A549 (cell line): Measurements from ENCODE around the gene ALPI.

ENCODE experiments used
- CBX8 ChIP-seq: fragments of 200-600 bp; sonication (generic); IDR thresholded peaks from 2 replicates; pipeline ENCODE4 v1.6.1; 2016
- CTCF ChIP-seq: fragments of >200 bp; sonication (Bioruptor Twin); formaldehyde crosslinking; IDR thresholded peaks from 3 replicates; pipeline ENCODE4 v1.5.1; 2016
- EHMT2 ChIP-seq: fragments of 200-600 bp; sonication (generic); IDR thresholded peaks from 2 replicates; pipeline ENCODE4 v1.6.1; 2016; ENCODE audit warnings: antibody characterized with exemption, low read depth, mild to moderate bottlenecking, moderate library complexity
- ELK1 ChIP-seq: fragments of 150-350 bp; IDR thresholded peaks from 2 replicates; pipeline ENCODE4 v1.6.1; 2014; ENCODE audit warnings: low read depth, mild to moderate bottlenecking, low read length
- HDAC2 ChIP-seq: fragments of 200-600 bp; sonication (generic); IDR thresholded peaks from 2 replicates; pipeline ENCODE4 v1.6.1; 2016
- NR3C1 ChIP-seq: fragments of >200 bp; sonication (Bioruptor Twin); formaldehyde crosslinking; IDR thresholded peaks from 3 replicates; pipeline ENCODE4 v1.6.1; 2017
- POLR2A ChIP-seq: IDR thresholded peaks from 2 replicates; pipeline ENCODE4 v1.6.1; 2012; ENCODE audit warnings: mild to moderate bottlenecking, low read length
- POLR2AphosphoS2 ChIP-seq: conservative IDR thresholded peaks from 2 replicates; pipeline ENCODE4 v1.6.1; 2012; ENCODE audit warnings: low read length, improper control_type of control experiment, inconsistent platforms
- SREBF2 ChIP-seq: fragments of 450-650 bp; IDR thresholded peaks from 2 replicates; pipeline ENCODE4 v1.6.1; 2014; ENCODE audit warnings: mild to moderate bottlenecking, moderate library complexity
- USF2 ChIP-seq: fragments of 450-650 bp; IDR thresholded peaks from 2 replicates; pipeline ENCODE4 v1.6.1; 2014; ENCODE audit warnings: antibody characterized with exemption

- TF ChIP-seq CBX8 = no peak
- no peak for TF ChIP-seq USF2
- no peak for TF ChIP-seq CTCF
- no peak for TF ChIP-seq POLR2AphosphoS2
- TF ChIP-seq NR3C1 = no peak
- no peak for TF ChIP-seq ELK1
- TF ChIP-seq EHMT2 = no peak
- no peak for TF ChIP-seq POLR2A
- no peak for TF ChIP-seq HDAC2
- no peak for TF ChIP-seq SREBF2
Measured at GRCh38 chr2:232494542-232494941, 38.6 kb downstream of the ALPI start.
